ENCODE measurements around the gene RAB11FIP4.

The RAB11FIP4 gene

DNA sequence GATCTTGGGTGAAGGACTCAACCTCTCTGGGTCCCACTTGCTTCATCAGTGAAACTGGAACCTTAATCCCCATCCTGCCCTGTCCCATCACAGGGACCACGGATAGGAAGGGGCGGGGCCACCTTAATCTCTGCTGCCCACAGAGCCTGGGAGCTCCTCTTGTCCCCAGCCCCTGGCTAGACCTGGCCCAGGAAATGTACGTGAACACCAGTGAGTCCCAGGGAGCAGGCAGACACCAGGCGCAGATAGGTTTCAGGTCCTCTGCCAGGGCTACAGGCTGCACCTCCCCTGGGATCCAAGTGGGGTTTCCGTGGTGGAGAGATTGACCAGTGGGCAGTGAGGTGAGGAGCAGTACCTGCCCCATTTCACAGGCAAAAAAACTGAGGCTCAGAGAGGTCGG, 21.0 kb downstream of the RAB11FIP4 start:
- no peak for DNase-seq

GRCh38 chr17:31413081-31413799, 21.8 kb downstream of the RAB11FIP4 start:
- DNase-seq: no peak

GRCh38 chr17:31413874-31414549, 22.5 kb downstream of the RAB11FIP4 start:
- peak; percentile 73 for DNase-seq

DNA sequence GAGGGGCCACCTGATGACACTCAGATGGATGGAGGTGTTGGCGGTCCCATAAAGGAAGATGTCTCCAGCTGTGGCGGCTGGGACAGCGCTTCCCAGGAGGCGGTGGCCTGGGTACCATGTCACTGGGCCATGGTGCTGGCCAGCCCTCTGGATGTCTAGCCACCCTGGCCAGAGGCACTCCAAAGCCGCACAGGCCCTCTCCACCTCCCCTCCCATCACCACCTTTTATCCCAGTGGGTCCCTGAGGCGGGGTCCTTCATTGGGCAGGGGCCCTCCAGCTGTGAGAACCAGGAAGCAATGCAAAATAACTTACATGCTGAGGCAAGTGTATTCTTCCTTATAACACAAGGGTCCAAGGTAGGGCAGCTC, 23.1 kb downstream of the RAB11FIP4 start:
- DNase-seq: no peak

DNA sequence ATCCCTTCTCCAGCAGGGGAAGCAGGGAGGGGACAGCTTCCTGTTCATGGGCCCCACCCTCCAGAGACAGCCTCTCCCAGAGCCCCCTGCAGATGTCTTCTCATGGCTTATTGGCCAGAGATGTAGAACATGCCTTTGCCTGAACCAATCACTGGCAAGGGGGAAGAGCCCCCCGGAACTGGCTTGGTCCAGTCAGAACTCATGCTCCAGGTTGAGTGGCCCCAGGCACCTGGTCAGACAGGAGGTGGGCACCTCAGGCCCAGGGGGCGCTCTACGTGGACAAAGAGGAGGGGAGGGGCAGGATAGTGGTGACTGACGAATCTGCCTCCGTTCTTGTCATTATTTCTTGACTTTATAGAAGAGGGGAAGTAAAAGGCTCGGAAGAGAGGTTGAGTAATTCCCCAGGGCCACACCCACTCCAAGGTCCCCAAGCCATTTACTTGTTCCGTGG, 23.6 kb downstream of the RAB11FIP4 start:
- no peak for DNase-seq

DNA sequence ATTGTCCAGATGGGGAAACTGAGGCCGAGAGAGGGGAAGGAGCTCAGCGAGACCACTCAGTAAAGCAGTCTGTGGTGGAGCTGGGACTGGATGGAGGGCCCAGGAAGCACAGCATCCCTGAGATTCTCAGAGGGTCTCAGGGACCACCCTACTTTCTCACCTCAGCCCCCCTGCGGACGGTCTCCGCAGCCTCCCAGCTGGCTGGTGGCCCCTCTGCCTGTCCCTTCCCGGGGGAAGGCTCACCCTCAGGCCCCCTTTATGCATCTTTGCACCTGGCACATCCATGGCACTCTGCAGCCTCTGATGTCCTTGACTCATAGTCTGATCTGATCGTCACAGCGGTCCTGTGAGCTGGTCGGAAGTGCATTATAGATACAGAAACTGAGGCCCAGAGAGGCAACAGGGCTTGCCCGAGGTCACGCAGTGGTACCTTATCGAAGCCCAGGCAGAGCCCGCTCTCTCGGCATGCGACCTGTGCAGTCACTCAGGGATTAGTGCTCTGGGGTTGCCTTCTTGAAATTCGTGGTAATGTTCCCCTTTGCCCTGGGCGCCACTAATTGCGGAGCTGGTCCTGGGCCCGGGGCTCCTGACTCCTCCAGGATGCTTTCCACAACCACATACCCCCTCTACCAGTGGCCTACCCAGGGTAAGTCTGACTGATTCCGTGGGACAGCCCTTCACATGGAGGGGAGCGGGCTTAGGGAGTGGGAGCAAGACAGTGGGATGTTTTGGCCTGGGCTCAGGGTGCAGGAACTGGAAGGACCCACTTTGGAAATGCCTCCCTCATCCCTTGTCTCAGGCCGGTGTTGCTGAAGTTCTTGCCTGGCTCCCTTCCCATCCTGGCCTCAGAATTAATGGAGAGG, 24.4 kb downstream of the RAB11FIP4 start:
- DNase-seq: no peak

GRCh38 chr17:31416503-31416923, 25.0 kb downstream of the RAB11FIP4 start:
- no peak for DNase-seq

DNA sequence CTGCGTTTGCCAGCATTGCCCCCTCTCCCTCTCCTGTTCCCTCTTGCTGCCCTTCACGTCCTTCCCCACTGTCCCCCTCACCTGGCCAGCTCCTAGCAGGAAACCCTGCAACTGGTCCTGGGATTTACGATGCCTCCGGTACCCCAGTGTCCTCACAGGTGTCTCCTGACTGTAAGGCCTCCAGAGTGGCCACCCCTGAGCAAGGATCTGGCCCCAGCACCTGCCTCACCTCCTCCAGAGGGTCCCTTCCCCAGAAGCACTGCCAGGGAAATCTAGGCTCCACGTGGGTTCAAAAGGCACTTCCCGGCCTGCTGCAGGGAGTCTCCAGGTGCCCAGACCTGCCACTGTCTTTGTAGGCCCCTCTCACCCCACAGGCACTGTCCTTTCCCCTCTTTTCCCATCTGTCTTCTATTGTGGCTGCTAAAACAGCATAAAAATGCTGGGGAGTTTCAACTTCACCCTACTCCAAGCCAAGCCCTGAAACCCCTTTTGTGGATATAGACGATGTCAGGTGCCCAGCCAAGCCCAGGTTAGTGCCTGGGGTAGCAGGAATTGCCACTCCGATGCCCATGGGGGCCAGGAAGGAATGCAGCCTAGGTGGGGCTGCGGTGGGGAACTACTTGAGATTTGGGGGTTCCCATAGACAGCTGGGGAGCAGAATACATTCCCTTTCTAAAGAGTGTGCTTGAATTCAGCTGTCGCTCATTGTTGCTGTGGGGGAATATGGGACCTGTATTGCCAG, 25.7 kb downstream of the RAB11FIP4 start:
- no peak for DNase-seq

DNA sequence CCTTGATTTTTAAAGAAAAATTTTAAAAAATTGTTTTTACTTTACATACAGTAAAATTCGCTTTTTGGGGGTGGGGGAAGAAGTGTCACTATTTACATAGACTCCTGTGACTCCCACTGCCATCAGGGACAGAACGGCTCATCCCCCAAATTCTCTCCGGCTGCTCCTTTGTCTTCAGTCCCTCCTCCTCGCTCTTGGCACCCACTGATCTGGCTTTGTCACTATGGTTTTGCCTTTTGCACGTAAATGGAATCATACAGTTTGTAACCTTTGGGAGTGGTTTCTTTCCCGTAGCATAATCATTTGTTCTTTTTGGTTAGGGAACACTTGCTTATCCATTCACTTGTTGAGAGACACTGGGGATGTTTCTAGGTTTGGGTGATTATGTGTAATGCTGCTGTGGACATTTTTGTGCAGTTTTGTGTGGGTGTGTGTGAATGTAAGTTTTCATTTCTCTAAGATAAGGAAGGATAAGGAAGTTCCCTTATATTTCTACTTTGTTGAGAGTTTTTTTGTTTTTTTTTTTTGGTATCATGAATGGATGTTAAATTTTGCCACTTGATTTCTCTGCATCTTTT, 27.4 kb downstream of the RAB11FIP4 start:
- no peak for DNase-seq

DNA sequence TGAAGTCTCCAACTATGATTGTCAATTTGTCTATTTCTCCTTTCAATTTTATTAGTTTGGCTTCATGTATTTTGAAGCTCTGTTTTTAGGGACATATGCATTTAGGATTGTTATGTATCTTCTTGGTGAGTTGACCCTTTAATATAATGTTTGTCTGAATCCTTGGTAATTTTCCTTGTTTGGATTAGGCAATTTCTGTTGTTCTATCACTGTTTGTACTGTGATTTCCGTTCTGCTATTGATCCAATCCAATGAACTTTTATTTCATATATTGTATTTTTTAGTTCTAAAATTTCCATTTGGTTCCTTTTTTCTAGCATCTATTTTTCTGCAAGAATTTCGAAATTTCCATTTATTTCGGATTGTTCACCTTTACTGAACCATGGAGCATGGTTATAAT, 31.0 kb downstream of the RAB11FIP4 start:
- DNase-seq: no peak

GRCh38 chr17:31424944-31425281, 33.4 kb downstream of the RAB11FIP4 start:
- no peak for DNase-seq

GRCh38 chr17:31425282-31426040, 34.0 kb downstream of the RAB11FIP4 start:
- no peak for DNase-seq

- DNase-seq: no peak
These were observed 36.2 kb downstream of the RAB11FIP4 start for GRCh38 chr17:31427684-31428083.

DNA sequence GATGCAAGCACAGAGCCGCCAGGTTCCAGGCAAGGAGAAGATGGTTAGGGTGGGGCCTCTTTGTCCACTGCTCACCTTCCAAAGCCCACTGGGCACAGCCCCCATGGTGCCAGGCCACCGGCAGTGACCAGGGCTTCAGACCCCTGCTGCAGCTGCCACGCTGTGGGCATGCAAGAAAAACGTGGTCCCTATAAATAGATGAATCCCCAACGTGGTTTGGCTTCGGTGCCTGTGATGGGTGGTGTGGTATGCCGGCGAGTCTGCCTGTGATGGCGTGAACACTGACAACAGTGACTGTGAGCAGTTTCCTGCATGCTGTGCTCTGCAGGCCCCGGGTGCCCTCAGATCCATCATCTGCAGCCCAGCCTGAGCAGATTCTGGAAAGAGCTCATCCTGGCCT, 36.6 kb downstream of the RAB11FIP4 start:
- DNase-seq: no peak

- no peak for DNase-seq
These were observed 37.0 kb downstream of the RAB11FIP4 start for GRCh38 chr17:31428512-31428911.

GRCh38 chr17:31431098-31431851, 39.8 kb downstream of the RAB11FIP4 start:
- no peak for DNase-seq

GRCh38 chr17:31431852-31432658, 40.6 kb downstream of the RAB11FIP4 start:
- no peak for DNase-seq

GRCh38 chr17:31433091-31433790, 41.8 kb downstream of the RAB11FIP4 start:
- DNase-seq: no peak
